ENCODE measurements around the gene PNLIPRP2. TPM values are rescaled to one million over a fixed set of nuclear protein-coding genes. Genes with fewer than 3 reads are reported as not detected.

PNLIPRP2 gene
- total RNA-seq, 1 experiment from 2014 or later = 1.1 TPM

- Histone ChIP-seq H3K9me3 (ENCODE audit: control insufficient read depth in 1 of 2, insufficient read depth in 1 of 2, low read depth in 1 of 2, low read length in 2 of 2) (no peaks in the 10 kb centered on the region), H3K4me1 (ENCODE audit: control insufficient read depth in 1 of 2, insufficient read depth in 2 of 2, low read length in 2 of 2) (no peaks in the 10 kb centered on the region), H3K27me3 (ENCODE audit: insufficient read depth, low read length) (peaks cover 30% of the 10 kb centered on the region; the same call in 1 of the 2 replicates), H3K4me3 (replicated peaks in 1 of 2; ENCODE audit: low read depth in 1 of 2, low read length in 2 of 2) (no peak overlapping the region), H3K27ac (ENCODE audit: low read depth, low read length) (no peak overlapping the region), H3K9ac (ENCODE audit: low read length) (no peak overlapping the region), H4K20me1 (ENCODE audit: insufficient read depth) (no peaks in the 10 kb centered on the region), H3K9me2 (ENCODE audit: insufficient read depth) (no peaks in the 10 kb centered on the region), H3K79me2 (ENCODE audit: insufficient read depth, low read length) (no peaks in the 10 kb centered on the region), H3K36me3 (ENCODE audit: control insufficient read depth in 1 of 2, insufficient read depth in 2 of 2, low read length in 2 of 2) (no peaks in the 10 kb centered on the region), H2AFZ (ENCODE audit: low read depth, low read length, poor library complexity, severe bottlenecking) (no peak overlapping the region), H3K4me2 (ENCODE audit: low read length) (no peak overlapping the region)
- no TSS peak for BruUV-seq (replicated peaks)
- TF ChIP-seq REST (IDR thresholded peaks at IDR 0.05; ENCODE audit: low read depth) (no peak), JUND (IDR thresholded peaks at IDR 0.05) (no peak), ZBTB33 (IDR thresholded peaks at IDR 0.05; ENCODE audit: extremely low read depth, insufficient replicate concordance, low read length) (no peak), CTCF (IDR thresholded peaks at IDR 0.05 in 2 of 3, conservative IDR thresholded peaks at IDR 0.05 in 1 of 3; ENCODE audit: borderline replicate concordance in 1 of 3, insufficient read depth in 1 of 3, low read depth in 2 of 3, low read length in 2 of 3) (no peak), SRF (IDR thresholded peaks at IDR 0.05; ENCODE audit: low read depth) (no peak), EZH2 (IDR thresholded peaks at IDR 0.05) (no peak), ZNF274 (IDR thresholded peaks at IDR 0.05; ENCODE audit: low read depth, low read length) (no peak), ELF1 (IDR thresholded peaks at IDR 0.05; ENCODE audit: borderline replicate concordance, low read depth) (no peak), POLR2AphosphoS5 (IDR thresholded peaks at IDR 0.05; ENCODE audit: low read depth, low read length) (no peak), POLR2A (IDR thresholded peaks at IDR 0.05; ENCODE audit: borderline replicate concordance, extremely low read depth, insufficient read depth, insufficient read length) (no peak)
- RAD21 ChIA-PET (ENCODE audit: low non-redundant PET in 1 of 2, low total read pairs in 2 of 2, uncharacterized antibody in 2 of 2, unreplicated experiment in 2 of 2) = no interaction called here
- no peak for DNase-seq (ENCODE audit: low read depth, low spot score)
- CTCF ChIA-PET = no interaction called here
- intact Hi-C loops (cut with micrococcal nuclease) = no loop called here
- POLR2A ChIA-PET = no interaction called here
- ATAC-seq = no peak
Measured at GRCh38 chr10:116594525-116595035, 26.2 kb upstream of the PNLIPRP2 start.

Data from HCT116 (cell line).